Endodermal cell (in vitro differentiated cells): ENCODE results near the gene PPP1R14C. TPM values are rescaled to one million over a fixed set of nuclear protein-coding genes. Genes with fewer than 3 reads are reported as not detected.
"Not testable (repeated sequence)": the region's sequence is repeated elsewhere in the genome, so short reads cannot be mapped to it uniquely, and the experiment has no call there.

Experiments
- DNase-seq: peaks from one replicate; pipeline ENCODE4 v3.0.0-alpha.2; 2017
- H3K27ac ChIP-seq: 2 replicates; pipeline ENCODE4 v1.5.1; 2013; ENCODE audit warnings: mild to moderate bottlenecking, low read depth, low read length, moderate library complexity
- H3K27me3 ChIP-seq: 2 replicates; pipeline ENCODE4 v1.6.1; 2013; ENCODE audit warnings: mild to moderate bottlenecking, low read length, moderate library complexity; ENCODE audit not compliant: insufficient read depth, control insufficient read depth, poor library complexity, severe bottlenecking
- H3K36me3 ChIP-seq: 2 replicates; pipeline ENCODE4 v1.7.0; 2013; ENCODE audit warnings: mild to moderate bottlenecking, low read length, moderate library complexity; ENCODE audit not compliant: control insufficient read depth, insufficient read depth
- H3K4me1 ChIP-seq: one replicate; pipeline ENCODE4 v1.7.0; 2013; ENCODE audit warnings: low read length; ENCODE audit not compliant: control insufficient read depth, insufficient read depth
- H3K4me3 ChIP-seq: 2 replicates; pipeline ENCODE4 v1.5.1; 2013; ENCODE audit warnings: mild to moderate bottlenecking, low read length, moderate library complexity
- H3K9ac ChIP-seq: 2 replicates; pipeline ENCODE4 v1.6.1; 2013; ENCODE audit warnings: mild to moderate bottlenecking, low read length, moderate library complexity; ENCODE audit not compliant: poor library complexity, severe bottlenecking; ENCODE audit errors: extremely low read depth
- H3K9me3 ChIP-seq: 2 replicates; pipeline ENCODE4 v1.6.1; 2013; ENCODE audit warnings: mild to moderate bottlenecking, low read length, moderate library complexity; ENCODE audit not compliant: control insufficient read depth
- H3K27ac Mint-ChIP-seq: 2 replicates; pipeline ENCODE4 v1.8.0; 2020; ENCODE audit warnings: mixed read lengths
- H3K27me3 Mint-ChIP-seq: 2 replicates; pipeline ENCODE4 v1.8.0; 2021; ENCODE audit warnings: mild to moderate bottlenecking, mixed read lengths; ENCODE audit not compliant: insufficient read depth
- H3K36me3 Mint-ChIP-seq: 2 replicates; pipeline ENCODE4 v1.8.0; 2020; ENCODE audit warnings: low read depth, mixed read lengths
- H3K4me1 Mint-ChIP-seq: 2 replicates; pipeline ENCODE4 v1.8.0; 2020; ENCODE audit warnings: mixed read lengths
- H3K4me3 Mint-ChIP-seq: 2 replicates; pipeline ENCODE4 v1.8.0; 2020; ENCODE audit warnings: mild to moderate bottlenecking, moderate library complexity, mixed read lengths
- H3K9me3 Mint-ChIP-seq: 2 replicates; pipeline ENCODE4 v1.8.0; 2020; ENCODE audit warnings: mild to moderate bottlenecking, mixed read lengths
- WGBS, 2 experiments: methylation state at CpG; one replicate each; pipeline versions ENCODE4 v1.1.5 to v1.1.7; 2013; ENCODE audit warnings: missing lambda C conversion rate in 2 of 2, mixed read lengths in 1 of 2; ENCODE audit not compliant: insufficient coverage in 1 of 2, insufficient read length in 1 of 2; 5-methylcytosine and 5-hydroxymethylcytosine counted together
- total RNA-seq, 2 donors: library from RNA; stranded (reverse); fragmentation: NEBNext Ultra II Directional in 1 of 2; extraction: Animal tissue kit (Norgen Biotek cat#: 25700) in 1 of 2; gene quantifications; 2 replicates in 1 of 2; 3 replicates in 1 of 2; pipeline ENCODE4 v1.2.1, GENCODE V29; 2021
- TF ChIP-seq, protein P1 (sequence below): fragments of 200-600 bp; sonication (generic); conservative IDR thresholded peaks from 2 replicates; pipeline ENCODE4 v1.5.0; 2021; ENCODE audit warnings: antibody characterized with exemption, mild to moderate bottlenecking

Gene PPP1R14C
- total RNA-seq, 2 donors from 2014 or later = 0.20 to 0.29 TPM

DNA sequence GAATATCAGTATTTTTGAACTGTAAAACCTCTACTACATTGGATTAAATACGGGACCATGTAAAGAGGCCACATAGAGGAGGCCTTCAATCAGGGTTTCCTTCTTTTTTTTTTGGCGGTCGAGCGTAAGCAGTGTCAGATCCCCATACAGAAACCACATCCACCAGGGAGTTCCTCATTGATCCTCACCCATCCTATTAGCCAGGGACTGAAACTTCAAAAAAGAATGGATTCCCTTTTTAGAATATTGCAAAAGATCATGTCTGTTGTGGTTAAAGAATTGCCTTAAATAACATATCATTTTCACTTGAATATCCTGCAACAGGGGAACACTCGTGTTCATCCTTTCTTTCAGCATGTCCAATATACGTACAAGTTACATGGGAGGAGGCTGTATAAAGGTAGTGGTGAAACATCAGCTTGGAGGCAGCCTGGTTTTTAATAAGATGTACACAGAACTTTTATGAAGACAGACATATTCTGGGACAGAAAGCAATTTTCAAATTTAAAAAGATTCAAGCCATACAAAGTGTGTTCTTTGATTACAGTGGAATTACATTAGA lies 96.1 kb downstream of the PPP1R14C start:
- Histone ChIP-seq H3K27ac (no peak overlapping the region), H3K4me1 (no peaks in the 10 kb centered on the region), H3K9ac (no peak overlapping the region), H3K9me3 (no peaks in the 10 kb centered on the region), H3K4me3 (no peak overlapping the region), H3K27me3 (no peaks in the 10 kb centered on the region), H3K36me3 (no peaks in the 10 kb centered on the region)
- no peak for DNase-seq
- no peak overlapping the region for H3K4me3 Mint-ChIP-seq
- no peaks in the 10 kb centered on the region for H3K36me3 Mint-ChIP-seq
- H3K27ac Mint-ChIP-seq = no peak overlapping the region
- peaks cover 2% of the 10 kb centered on the region for H3K27me3 Mint-ChIP-seq
- no peaks in the 10 kb centered on the region for H3K4me1 Mint-ChIP-seq
- WGBS, 2 experiments = 80 to 98% methylated on average over 4 to 6 of the region's 6 CpGs
- TF ChIP-seq, protein P1, sequence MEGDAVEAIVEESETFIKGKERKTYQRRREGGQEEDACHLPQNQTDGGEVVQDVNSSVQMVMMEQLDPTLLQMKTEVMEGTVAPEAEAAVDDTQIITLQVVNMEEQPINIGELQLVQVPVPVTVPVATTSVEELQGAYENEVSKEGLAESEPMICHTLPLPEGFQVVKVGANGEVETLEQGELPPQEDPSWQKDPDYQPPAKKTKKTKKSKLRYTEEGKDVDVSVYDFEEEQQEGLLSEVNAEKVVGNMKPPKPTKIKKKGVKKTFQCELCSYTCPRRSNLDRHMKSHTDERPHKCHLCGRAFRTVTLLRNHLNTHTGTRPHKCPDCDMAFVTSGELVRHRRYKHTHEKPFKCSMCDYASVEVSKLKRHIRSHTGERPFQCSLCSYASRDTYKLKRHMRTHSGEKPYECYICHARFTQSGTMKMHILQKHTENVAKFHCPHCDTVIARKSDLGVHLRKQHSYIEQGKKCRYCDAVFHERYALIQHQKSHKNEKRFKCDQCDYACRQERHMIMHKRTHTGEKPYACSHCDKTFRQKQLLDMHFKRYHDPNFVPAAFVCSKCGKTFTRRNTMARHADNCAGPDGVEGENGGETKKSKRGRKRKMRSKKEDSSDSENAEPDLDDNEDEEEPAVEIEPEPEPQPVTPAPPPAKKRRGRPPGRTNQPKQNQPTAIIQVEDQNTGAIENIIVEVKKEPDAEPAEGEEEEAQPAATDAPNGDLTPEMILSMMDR = no peak
- no peaks in the 10 kb centered on the region for H3K9me3 Mint-ChIP-seq

DNA sequence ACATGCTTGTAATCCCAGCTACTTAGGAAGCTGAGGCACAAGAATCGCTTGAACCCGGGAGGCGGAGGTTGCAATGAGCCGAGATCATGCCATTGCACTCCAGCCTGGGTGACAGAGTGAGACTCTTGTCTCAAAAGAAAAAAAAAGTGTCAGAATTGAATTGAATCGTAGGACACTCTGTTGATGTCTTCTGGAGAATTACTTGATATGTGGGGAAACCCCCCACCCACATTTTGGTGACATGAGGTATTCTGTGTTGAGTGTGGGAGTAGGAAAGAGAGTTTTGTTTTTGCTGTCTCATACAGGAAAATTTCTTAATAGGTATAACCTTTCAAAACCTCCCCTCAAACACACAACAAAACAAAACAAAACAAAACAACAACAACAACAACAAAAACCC lies 98.9 kb downstream of the PPP1R14C start:
- not testable (repeated sequence) for H3K4me3 Mint-ChIP-seq, H3K9ac ChIP-seq, H3K4me3 ChIP-seq, H3K4me1 ChIP-seq, DNase-seq, H3K36me3 ChIP-seq, H3K4me1 Mint-ChIP-seq, H3K27me3 ChIP-seq, H3K9me3 Mint-ChIP-seq, H3K27ac Mint-ChIP-seq, H3K9me3 ChIP-seq, H3K27me3 Mint-ChIP-seq, H3K27ac ChIP-seq, H3K36me3 Mint-ChIP-seq
- WGBS, 2 experiments = 90 to 98% methylated on average over 4 to 5 of the region's 5 CpGs

DNA sequence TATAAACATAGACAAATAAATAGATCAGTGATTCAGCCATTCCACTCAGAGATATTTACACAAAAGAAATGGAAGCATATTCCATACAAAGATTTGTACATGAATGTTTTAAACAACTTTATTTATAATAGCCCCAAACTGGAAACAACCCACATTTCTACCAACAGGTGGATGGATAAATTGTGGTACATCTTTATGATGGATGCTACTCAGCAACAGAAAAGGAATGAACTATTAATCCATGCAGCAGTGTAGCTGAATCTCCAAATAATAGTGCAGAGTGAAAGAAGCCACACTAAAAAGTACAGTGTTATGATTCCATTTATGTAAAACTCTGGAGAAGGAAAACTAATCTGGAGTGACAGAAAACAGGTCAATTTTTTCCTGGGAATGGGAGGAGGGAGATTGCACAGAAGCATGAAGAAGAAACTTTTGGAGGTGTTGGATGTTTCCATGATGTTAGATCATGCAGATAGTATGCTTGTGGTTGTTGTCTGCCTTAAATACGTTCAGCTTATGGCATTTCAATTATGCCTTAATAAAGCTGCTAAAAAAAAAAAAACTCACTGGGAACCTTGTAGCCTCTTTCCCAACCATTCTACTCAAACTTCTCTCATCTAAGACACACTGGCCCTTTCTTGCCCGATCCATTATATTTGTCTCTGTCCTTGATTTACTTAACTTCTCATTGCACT lies 100.9 kb downstream of the PPP1R14C start:
- Histone ChIP-seq H3K9me3 (peaks cover 11% of the 10 kb centered on the region), H3K4me3 (no peak overlapping the region), H3K27ac (no peak overlapping the region), H3K4me1 (no peaks in the 10 kb centered on the region), H3K9ac (no peak overlapping the region), H3K36me3 (no peaks in the 10 kb centered on the region), H3K27me3 (no peaks in the 10 kb centered on the region)
- no peaks in the 10 kb centered on the region for H3K27me3 Mint-ChIP-seq
- H3K4me3 Mint-ChIP-seq = no peak overlapping the region
- 92 to 100% methylated on average over 2 of the region's 2 CpGs for WGBS, 2 experiments
- TF ChIP-seq, protein P1 = no peak
- no peak for DNase-seq
- H3K27ac Mint-ChIP-seq = no peak overlapping the region
- no peaks in the 10 kb centered on the region for H3K36me3 Mint-ChIP-seq
- peaks cover 11% of the 10 kb centered on the region for H3K9me3 Mint-ChIP-seq
- H3K4me1 Mint-ChIP-seq = no peaks in the 10 kb centered on the region
